Suprapubic skin (tissue), 4 donors: Measurements from ENCODE around the gene WDFY4. TPM values are rescaled to one million over a fixed set of nuclear protein-coding genes. Genes with fewer than 3 reads are reported as not detected.

Experiments used
- DNase-seq, 2 donors: peaks; one replicate each; pipeline ENCODE4 v3.0.0-alpha.2; 2019; ENCODE audit warnings: low spot score in 2 of 2
- H3K27ac ChIP-seq: fragments of 200-600 bp; sonication (generic); one replicate; pipeline ENCODE4 v1.5.1; 2019
- H3K27me3 ChIP-seq: fragments of 200-600 bp; sonication (generic); one replicate; pipeline ENCODE4 v1.5.1; 2019
- H3K36me3 ChIP-seq: fragments of 200-600 bp; sonication (generic); one replicate; pipeline ENCODE4 v1.5.1; 2019
- H3K4me1 ChIP-seq: fragments of 200-600 bp; sonication (generic); one replicate; pipeline ENCODE4 v1.5.1; 2019
- H3K4me3 ChIP-seq: fragments of 200-600 bp; sonication (generic); one replicate; pipeline ENCODE4 v1.5.1; 2019; ENCODE audit warnings: mild to moderate bottlenecking
- H3K9me3 ChIP-seq: fragments of 200-600 bp; sonication (generic); one replicate; pipeline ENCODE4 v1.5.1; 2019
- CTCF ChIP-seq, 2 donors: fragments of 200-600 bp in 1 of 2; fragments of 450-650 bp in 1 of 2; sonication (generic) in 1 of 2; IDR thresholded peaks; one replicate each; pipeline ENCODE4 v1.5.1; 2016 to 2019; ENCODE audit warnings: antibody characterized with exemption in 2 of 2, mild to moderate bottlenecking in 1 of 2, moderate library complexity in 1 of 2
- EP300 ChIP-seq: sonication (generic); formaldehyde crosslinking; IDR thresholded peaks from one replicate; pipeline ENCODE4 v1.6.1; 2017; ENCODE audit warnings: antibody characterized with exemption
- POLR2A ChIP-seq, 2 donors: fragments of 450-650 bp; IDR thresholded peaks; one replicate each; pipeline ENCODE4 v1.6.1; 2017; ENCODE audit warnings: antibody characterized with exemption in 2 of 2, mild to moderate bottlenecking in 2 of 2, moderate library complexity in 2 of 2
- POLR2AphosphoS5 ChIP-seq, 3 donors: sonication (generic); formaldehyde crosslinking; IDR thresholded peaks; one replicate each; pipeline ENCODE4 v1.6.1; 2017; ENCODE audit warnings: antibody characterized with exemption in 3 of 3
- WGBS: methylation state at CpG from one replicate; pipeline ENCODE4 v1.1.5; 2018; 5-methylcytosine and 5-hydroxymethylcytosine counted together
- total RNA-seq, 4 donors: library from RNA; depleted of rRNA; stranded (reverse); fragments of >200 nt; gene quantifications; one replicate each; pipeline ENCODE4 v1.1.0, GENCODE V29; 2016

WDFY4 gene
- total RNA-seq, 4 donors from 2014 or later, result 0.57 to 2.9 (median 1.0) TPM

- no peak for DNase-seq
- 77% methylated on average over 4 of the region's 4 CpGs for WGBS
Measured at GRCh38 chr10:48786606-48787282, 102.1 kb downstream of the WDFY4 start.

GRCh38 chr10:48788554-48788953 lies 103.9 kb downstream of the WDFY4 start:
- no peak for DNase-seq
- 83% methylated on average over 5 of the region's 5 CpGs for WGBS
- Histone ChIP-seq H3K27me3 (no peaks in the 10 kb centered on the region), H3K9me3 (no peaks in the 10 kb centered on the region), H3K36me3 (no peaks in the 10 kb centered on the region), H3K27ac (no peak overlapping the region), H3K4me3 (no peak overlapping the region), H3K4me1 (no peaks in the 10 kb centered on the region)
- no peak for TF ChIP-seq EP300
- no peak for TF ChIP-seq POLR2AphosphoS5 (IDR thresholded peaks at IDR 0.05)
- TF ChIP-seq CTCF (IDR thresholded peaks at IDR 0.05), result no peak
- no peak for TF ChIP-seq POLR2A (IDR thresholded peaks at IDR 0.05)

More at GRCh38 chr10:48786606-48787282, 102.1 kb downstream of the WDFY4 start:
- no peak overlapping the region for H3K27ac ChIP-seq
- TF ChIP-seq EP300 (no peak), POLR2AphosphoS5 (IDR thresholded peaks at IDR 0.05) (no peak), POLR2A (IDR thresholded peaks at IDR 0.05) (no peak), CTCF (IDR thresholded peaks at IDR 0.05) (no peak)
- H3K27me3 ChIP-seq, result no peaks in the 10 kb centered on the region
- H3K9me3 ChIP-seq, result no peaks in the 10 kb centered on the region
- no peak overlapping the region for H3K4me3 ChIP-seq
- no peaks in the 10 kb centered on the region for H3K36me3 ChIP-seq
- H3K4me1 ChIP-seq, result no peaks in the 10 kb centered on the region

- Histone ChIP-seq H3K9me3 (no peaks in the 10 kb centered on the region), H3K4me3 (no peak overlapping the region), H3K27me3 (no peaks in the 10 kb centered on the region), H3K36me3 (no peaks in the 10 kb centered on the region), H3K27ac (no peak overlapping the region), H3K4me1 (no peaks in the 10 kb centered on the region)
- TF ChIP-seq POLR2A (IDR thresholded peaks at IDR 0.05) (no peak), CTCF (IDR thresholded peaks at IDR 0.05) (no peak), EP300 (no peak), POLR2AphosphoS5 (IDR thresholded peaks at IDR 0.05) (no peak)
- 90% methylated on average over 10 of the region's 10 CpGs for WGBS
- no peak for DNase-seq
Measured at GRCh38 chr10:48789486-48790456, 105.1 kb downstream of the WDFY4 start.

- no peak for TF ChIP-seq CTCF (IDR thresholded peaks at IDR 0.05)
- TF ChIP-seq POLR2AphosphoS5 (IDR thresholded peaks at IDR 0.05), result no peak
- WGBS, result 85% methylated on average over 3 of the region's 8 CpGs
- H3K4me1 ChIP-seq, result no peaks in the 10 kb centered on the region
- H3K9me3 ChIP-seq, result no peaks in the 10 kb centered on the region
- H3K27me3 ChIP-seq, result no peaks in the 10 kb centered on the region
- no peak for DNase-seq
- H3K36me3 ChIP-seq, result no peaks in the 10 kb centered on the region
- H3K27ac ChIP-seq, result no peak overlapping the region
- H3K4me3 ChIP-seq, result no peak overlapping the region
Measured at GRCh38 chr10:48790457-48791044, 105.9 kb downstream of the WDFY4 start.
